Measurements from ENCODE around the gene GALNT18.

DNA sequence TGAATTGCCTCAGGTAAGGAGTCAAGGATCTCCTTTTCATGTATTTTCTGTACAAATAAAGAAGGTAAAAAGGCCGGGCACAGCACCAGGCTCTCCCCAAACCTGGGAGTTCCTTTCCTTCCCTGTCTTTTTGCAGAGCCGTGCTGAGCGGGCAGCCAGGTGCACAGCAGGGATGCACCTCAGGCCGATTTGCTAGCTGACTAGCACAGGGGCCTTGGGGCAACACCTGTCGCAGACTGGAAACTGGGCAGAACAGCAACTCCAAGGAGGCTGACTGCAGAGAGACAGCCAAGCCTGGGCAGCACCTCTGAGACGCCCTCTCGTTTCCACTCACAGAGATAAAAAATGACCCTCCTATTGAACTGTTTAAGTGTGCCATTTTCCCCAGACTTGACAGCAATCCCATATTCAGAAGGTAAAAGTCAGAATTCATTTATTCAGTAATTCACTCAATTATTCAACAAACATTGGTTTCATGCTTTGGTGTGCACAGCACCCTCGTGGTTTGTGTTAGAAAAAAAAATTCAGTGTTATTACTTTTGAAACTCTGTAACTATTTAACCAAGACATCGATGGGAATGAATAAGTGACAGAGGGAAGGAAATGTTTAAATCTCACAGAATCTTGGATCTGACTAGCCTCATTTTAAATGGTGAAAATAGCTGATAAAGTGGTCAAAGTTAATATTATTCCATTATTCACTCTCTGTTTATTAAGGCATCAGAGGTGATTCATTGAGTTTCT is 120.9 kb downstream of the GALNT18 start:
- TF ChIP-seq POLR2A (IDR thresholded peaks at IDR 0.05) (no peak), CTCF (IDR thresholded peaks at IDR 0.05) (no peak)

All from right lobe of liver (tissue), 4 donors.